ENCODE results near the gene PRR36.

PRR36 gene

GRCh38 chr19:7908078-7908699 is 34.0 kb upstream of the PRR36 start:
- TF ChIP-seq GATA3 (IDR thresholded peaks at IDR 0.05; ENCODE audit: low read depth, low read length) (no peak), GATA2 (IDR thresholded peaks at IDR 0.05; ENCODE audit: low read depth, low read length) (no peak)

GRCh38 chr19:7907544-7907943 is 33.4 kb upstream of the PRR36 start:
- TF ChIP-seq GATA3 (IDR thresholded peaks at IDR 0.05; ENCODE audit: low read depth, low read length): no peak
- TF ChIP-seq GATA2 (IDR thresholded peaks at IDR 0.05; ENCODE audit: low read depth, low read length): no peak

GRCh38 chr19:7907122-7907521 is 32.9 kb upstream of the PRR36 start:
- TF ChIP-seq GATA2 (IDR thresholded peaks at IDR 0.05; ENCODE audit: low read depth, low read length): no peak

- TF ChIP-seq GATA3 (IDR thresholded peaks at IDR 0.05; ENCODE audit: low read depth, low read length) (no peak), GATA2 (IDR thresholded peaks at IDR 0.05; ENCODE audit: low read depth, low read length) (no peak)
Measured at GRCh38 chr19:7905859-7906258, 31.7 kb upstream of the PRR36 start.

GRCh38 chr19:7905268-7905667 is 31.1 kb upstream of the PRR36 start:
- TF ChIP-seq GATA2 (IDR thresholded peaks at IDR 0.05; ENCODE audit: low read depth, low read length): no peak
- TF ChIP-seq GATA3 (IDR thresholded peaks at IDR 0.05; ENCODE audit: low read depth, low read length): no peak

GRCh38 chr19:7904074-7905020 is 30.2 kb upstream of the PRR36 start:
- TF ChIP-seq GATA3 (IDR thresholded peaks at IDR 0.05; ENCODE audit: low read depth, low read length) (no peak), GATA2 (IDR thresholded peaks at IDR 0.05; ENCODE audit: low read depth, low read length) (no peak)

GRCh38 chr19:7903244-7904073 is 29.3 kb upstream of the PRR36 start, which contains the start of gene MAP2K7:
MAP2K7 (plus strand) TSS chr19:7903877; CDS start chr19:7903945, 68 bp downstream.
- no peak; the same call in 1 of the 2 replicates for TF ChIP-seq GATA2 (IDR thresholded peaks at IDR 0.05; ENCODE audit: low read depth, low read length)
- TF ChIP-seq GATA3 (IDR thresholded peaks at IDR 0.05; ENCODE audit: low read depth, low read length): no peak

- TF ChIP-seq GATA3 (IDR thresholded peaks at IDR 0.05; ENCODE audit: low read depth, low read length) (no peak), GATA2 (IDR thresholded peaks at IDR 0.05; ENCODE audit: low read depth, low read length) (no peak)
Measured at GRCh38 chr19:7902796-7903243, 28.6 kb upstream of the PRR36 start.

GRCh38 chr19:7901337-7901736 is 27.1 kb upstream of the PRR36 start:
- TF ChIP-seq GATA3 (IDR thresholded peaks at IDR 0.05; ENCODE audit: low read depth, low read length): no peak
- no peak for TF ChIP-seq GATA2 (IDR thresholded peaks at IDR 0.05; ENCODE audit: low read depth, low read length)

- TF ChIP-seq GATA2 (IDR thresholded peaks at IDR 0.05; ENCODE audit: low read depth, low read length) (no peak), GATA3 (IDR thresholded peaks at IDR 0.05; ENCODE audit: low read depth, low read length) (no peak)
Measured at GRCh38 chr19:7900931-7901330, 26.7 kb upstream of the PRR36 start.

GRCh38 chr19:7900401-7900870 is 26.2 kb upstream of the PRR36 start:
- TF ChIP-seq GATA2 (IDR thresholded peaks at IDR 0.05; ENCODE audit: low read depth, low read length) (no peak), GATA3 (IDR thresholded peaks at IDR 0.05; ENCODE audit: low read depth, low read length) (no peak)

- no peak for TF ChIP-seq GATA3 (IDR thresholded peaks at IDR 0.05; ENCODE audit: low read depth, low read length)
- no peak for TF ChIP-seq GATA2 (IDR thresholded peaks at IDR 0.05; ENCODE audit: low read depth, low read length)
Measured at GRCh38 chr19:7899751-7900378, 25.7 kb upstream of the PRR36 start.

GRCh38 chr19:7898967-7899366 is 24.8 kb upstream of the PRR36 start:
- TF ChIP-seq GATA3 (IDR thresholded peaks at IDR 0.05; ENCODE audit: low read depth, low read length): no peak
- TF ChIP-seq GATA2 (IDR thresholded peaks at IDR 0.05; ENCODE audit: low read depth, low read length): no peak
